Fibroblast of skin of right quadriceps (primary cell): ENCODE data around the gene ARIH2.
"Not testable (repeated sequence)": the region's sequence is repeated elsewhere in the genome, so short reads cannot be mapped to it uniquely, and the experiment has no call there.

Experiments
- DNase-seq: peaks from one replicate; pipeline ENCODE4 v3.0.0-alpha.2; 2013

The ARIH2 gene

GRCh38 chr3:49004352-49005302 is 86.0 kb downstream of the ARIH2 start:
- DNase-seq = no peak

DNA sequence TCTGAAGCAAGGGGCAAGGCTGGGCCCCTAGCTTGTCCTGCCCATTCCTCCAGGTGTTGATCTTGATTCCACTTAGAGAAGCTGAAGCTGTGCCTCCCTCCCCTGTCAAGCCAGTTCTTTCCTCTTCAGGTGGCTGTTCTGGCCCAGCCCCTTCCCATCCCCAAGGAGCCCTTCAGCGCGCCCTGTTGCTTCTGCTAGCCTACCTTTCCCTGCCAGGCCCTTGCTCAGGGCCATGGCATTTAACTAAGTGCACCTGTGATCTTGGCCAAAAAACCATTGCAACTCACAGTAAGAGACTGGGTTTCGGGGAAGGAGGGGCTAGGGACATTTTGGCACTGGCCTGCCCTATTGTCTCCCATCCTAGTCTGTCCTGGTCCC is 86.7 kb downstream of the ARIH2 start:
- no peak for DNase-seq

- DNase-seq = no peak
Measured at GRCh38 chr3:49005998-49006397, 87.4 kb downstream of the ARIH2 start.

GRCh38 chr3:49006408-49007067 is 87.9 kb downstream of the ARIH2 start:
- no peak for DNase-seq

DNA sequence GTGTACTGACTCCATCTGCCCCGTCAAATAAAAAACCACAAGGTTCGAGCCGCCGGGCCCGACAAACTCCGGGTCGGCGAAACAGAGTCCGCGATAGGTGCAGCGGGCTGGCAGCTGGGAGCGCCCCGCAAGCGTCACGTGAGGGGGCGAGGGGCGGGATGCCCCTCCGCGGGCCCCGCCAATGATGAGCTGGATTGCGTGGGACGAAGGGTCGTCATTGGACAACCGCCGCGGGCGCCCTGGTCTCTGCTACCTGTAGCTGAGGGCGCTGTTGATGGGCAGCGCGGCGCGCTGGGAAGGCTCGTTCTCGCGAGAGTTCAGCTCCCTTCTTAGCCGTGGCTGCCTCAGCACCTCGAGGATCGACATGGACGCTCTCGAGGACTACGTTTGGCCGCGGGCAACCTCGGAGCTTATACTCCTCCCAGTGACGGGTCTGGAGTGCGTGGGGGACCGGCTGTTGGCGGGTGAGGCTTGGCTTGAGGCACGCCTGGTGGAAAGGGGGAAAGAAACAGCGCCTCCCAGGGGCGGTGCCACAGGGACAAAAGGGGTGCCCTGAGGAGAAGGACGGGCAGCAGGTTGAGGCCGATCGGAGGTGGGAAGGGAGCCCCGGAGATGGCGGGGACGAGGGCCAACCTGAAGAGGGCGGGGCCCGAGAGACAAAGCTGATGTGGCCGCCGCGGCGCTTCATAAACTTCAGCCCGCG is 88.6 kb downstream of the ARIH2 start, which contains the start of gene WDR6:
WDR6 (plus strand) TSS at position 324 of the 703 bp plus-strand sequence; CDS start at position 365, 41 bp downstream.
- peak; percentile 98 for DNase-seq

DNA sequence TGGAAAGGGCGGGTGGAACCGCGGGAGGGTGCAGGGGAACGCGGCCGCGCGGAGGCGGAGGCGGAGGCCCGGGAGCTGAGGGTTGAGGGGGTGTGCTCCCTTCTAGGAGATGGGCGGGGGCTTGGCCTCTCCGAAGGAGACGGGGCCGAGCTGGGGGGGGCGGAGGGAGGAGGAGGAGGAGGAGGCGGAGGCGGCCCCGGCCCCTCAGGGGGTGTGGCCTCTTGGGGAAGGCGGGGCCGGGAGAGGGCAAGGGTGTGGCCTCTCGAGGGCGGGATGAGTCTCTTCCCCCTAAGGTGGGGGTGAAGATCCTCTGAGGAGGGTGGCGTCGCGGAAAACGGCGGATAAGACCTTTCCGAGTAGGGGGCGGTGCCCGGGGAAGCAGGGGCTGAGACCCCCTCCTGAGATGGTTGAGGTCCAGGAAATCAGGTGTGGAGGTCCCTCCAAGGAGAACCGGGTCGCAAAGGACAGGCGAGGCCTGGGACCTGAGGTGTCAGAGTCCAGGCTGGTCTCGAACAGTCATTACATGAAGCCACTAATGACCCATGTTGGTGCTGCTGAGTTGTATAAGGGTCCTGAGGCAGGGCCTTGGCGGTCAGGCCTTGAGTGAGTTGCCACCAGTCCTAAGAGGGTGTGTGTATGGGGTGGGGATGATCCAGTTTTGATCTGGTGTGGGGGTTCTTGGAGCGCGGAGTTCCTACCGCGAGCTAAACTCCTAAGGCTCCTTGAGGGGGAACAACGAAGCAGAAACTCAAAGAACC is 89.3 kb downstream of the ARIH2 start:
- peak; percentile 90 for DNase-seq

DNA sequence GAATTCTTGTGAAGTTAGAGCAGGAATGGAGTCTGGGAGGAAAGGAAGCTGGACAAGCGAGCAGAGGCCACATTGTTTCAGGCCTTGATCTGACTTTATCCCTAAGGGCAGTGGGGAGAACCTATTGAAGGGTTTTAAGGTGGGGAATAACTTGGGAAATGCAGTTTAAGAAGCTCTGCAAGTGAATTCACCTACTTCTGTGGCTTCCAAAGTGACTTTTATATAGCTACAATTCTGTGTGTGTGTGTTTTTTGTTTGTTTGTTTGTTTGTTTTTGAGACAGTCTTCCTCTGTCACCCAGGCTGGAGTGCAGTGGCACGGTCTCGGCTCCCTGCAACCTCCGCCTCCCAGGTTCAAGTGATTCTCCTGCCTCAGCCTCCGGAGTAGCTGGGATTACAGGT is 90.0 kb downstream of the ARIH2 start:
- not testable (repeated sequence) for DNase-seq

DNA sequence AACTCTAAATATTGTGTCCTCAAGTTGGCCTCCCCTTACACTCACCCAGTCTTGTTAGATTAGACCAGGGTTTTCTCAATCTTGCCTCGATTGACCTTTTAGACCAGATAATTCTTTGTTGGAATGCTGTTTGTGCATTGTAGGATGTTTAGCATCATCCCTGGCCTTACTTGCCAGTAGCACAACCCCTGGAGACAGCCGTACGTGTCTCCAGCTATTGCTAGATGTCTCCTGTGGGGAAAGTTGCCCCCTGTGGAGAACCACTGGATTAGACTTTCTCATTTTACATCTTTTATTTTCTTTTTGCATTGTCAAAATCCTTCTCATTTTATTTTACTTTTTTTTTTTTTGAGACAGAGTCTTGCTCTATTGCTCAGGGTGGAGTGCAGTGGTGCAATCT is 90.8 kb downstream of the ARIH2 start:
- DNase-seq = no peak

DNA sequence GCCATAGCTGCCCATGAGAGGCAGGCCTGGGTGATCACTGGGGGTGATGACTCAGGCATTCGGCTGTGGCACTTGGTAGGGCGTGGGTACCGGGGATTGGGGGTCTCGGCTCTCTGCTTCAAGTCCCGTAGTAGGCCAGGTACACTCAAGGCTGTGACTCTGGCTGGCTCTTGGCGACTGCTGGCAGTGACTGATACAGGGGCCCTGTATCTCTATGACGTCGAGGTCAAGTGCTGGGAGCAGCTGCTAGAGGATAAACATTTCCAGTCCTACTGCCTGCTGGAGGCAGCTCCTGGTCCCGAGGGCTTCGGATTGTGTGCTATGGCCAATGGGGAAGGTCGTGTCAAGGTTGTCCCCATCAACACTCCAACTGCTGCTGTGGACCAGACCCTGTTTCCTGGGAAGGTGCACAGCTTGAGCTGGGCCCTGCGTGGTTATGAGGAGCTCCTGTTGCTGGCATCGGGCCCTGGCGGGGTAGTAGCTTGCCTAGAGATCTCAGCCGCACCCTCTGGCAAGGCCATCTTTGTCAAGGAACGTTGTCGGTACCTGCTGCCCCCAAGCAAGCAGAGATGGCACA is 93.9 kb downstream of the ARIH2 start:
- no peak for DNase-seq

DNA sequence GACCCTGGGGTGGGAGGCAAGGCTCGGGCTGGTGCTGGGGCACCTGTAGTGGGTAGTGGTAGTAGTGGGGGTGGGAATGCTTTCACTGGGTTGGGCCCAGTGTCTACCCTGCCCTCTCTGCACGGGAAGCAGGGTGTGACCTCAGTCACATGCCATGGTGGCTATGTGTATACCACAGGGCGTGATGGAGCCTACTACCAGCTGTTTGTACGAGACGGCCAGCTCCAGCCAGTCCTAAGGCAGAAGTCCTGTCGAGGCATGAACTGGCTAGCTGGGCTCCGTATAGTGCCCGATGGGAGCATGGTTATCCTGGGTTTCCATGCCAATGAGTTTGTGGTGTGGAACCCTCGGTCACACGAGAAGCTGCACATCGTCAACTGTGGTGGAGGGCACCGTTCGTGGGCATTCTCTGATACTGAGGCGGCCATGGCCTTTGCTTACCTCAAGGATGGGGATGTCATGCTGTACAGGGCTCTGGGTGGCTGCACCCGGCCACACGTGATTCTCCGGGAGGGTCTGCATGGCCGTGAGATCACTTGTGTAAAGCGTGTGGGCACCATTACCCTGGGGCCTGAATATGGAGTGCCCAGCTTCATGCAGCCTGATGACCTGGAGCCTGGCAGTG is 94.6 kb downstream of the ARIH2 start:
- DNase-seq = no peak

DNA sequence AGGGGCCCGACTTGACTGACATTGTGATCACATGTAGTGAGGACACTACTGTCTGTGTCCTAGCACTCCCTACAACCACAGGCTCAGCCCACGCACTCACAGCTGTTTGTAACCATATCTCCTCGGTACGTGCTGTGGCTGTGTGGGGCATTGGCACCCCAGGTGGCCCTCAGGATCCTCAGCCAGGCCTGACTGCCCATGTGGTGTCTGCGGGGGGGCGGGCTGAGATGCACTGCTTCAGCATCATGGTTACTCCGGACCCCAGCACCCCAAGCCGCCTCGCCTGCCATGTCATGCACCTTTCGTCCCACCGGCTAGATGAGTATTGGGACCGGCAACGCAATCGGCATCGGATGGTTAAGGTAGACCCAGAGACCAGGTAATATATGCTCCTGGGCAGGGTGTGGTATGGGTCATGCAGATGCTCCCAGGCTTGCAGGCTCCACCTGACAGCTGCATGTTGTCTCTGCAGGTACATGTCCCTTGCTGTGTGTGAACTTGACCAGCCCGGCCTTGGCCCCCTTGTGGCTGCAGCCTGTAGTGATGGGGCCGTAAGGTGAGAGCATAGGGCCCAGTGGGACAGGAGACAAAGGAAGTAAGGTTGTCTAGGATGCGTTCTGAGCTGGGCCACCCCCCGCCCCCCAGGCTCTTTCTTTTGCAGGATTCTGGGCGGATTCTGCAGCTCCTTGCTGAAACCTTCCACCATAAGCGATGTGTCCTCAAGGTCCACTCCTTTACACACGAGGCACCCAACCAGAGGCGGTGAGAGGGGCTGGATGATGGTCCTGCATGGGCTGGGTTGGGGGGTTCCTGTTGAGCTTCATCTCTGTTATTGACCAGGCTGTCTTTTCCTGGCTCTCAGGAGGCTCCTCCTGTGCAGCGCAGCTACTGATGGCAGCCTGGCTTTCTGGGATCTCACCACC is 95.4 kb downstream of the ARIH2 start:
- DNase-seq = no peak

DNA sequence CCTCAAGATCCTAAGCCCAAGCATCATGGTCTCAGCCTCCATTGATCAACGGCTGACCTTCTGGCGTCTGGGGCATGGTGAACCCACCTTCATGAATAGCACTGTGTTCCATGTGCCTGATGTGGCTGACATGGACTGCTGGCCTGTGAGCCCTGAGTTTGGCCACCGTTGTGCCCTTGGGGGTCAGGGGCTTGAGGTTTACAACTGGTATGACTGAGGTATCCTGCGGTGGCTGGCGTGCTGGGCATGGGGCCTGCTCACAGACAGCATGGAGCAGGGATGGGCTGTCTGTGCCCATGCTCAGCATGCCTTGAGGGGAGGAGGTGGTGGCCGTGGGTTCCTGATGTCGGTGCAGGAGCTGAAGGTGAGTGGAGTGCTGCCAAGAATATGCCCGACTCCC is 96.4 kb downstream of the ARIH2 start:
- no peak for DNase-seq

DNA sequence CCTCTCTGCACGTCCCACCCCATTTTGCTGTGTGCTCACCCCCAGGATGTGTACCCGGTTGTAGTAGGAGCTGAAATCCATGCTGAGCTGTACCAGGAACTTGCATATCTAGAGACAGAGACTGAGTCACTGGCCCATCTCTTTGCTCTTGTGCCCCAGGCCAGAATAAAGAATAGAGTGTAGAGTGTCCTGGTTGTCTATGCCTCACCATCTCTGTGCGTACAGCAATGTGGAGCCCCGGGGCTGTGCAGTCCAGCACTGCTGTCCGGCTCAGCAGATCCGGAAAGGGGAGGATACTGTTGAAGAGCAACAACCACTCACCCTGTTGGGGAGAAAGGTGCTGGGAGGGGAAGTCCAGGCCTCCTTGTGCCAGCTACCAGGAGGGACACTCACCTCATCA is 97.1 kb downstream of the ARIH2 start:
- DNase-seq = no peak

DNA sequence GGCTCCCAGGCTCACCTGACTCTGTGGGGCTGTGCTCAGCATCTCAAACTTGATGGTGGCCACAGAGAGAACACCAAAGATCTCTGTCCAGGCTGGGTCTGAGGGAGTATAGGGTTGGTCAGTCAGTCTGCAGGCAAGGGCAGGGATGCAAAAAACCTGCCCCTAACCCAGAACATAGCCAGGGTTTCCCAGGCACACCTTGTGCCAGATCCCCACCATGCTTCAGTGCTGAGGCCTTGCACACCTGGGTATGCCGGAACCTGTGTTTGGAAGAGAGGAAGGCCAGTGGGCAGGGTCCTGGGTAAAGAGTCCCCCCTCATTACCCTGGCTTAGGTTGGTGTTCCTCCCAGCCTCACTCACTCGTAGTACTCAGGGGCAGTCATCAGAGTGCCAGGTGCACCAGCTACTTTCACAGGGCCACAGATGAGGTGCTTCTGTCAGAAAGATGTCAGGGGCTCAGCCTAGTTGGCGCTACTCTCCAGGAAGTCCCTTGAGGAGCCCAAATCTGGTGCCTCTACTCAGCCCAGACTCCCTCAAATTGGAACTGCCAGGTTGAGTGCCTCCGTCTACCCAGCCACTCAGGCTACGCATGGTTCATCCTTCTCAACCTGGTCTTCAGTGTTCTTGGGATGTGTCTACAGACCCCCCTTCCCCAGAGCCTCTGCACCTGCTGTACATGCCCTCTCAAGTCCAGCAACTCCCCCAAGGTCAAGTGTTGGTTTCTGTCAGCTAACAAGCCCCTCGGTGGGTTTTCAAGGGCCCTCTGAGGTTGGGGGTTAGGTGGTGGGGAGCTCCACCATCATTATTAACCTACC is 98.0 kb downstream of the ARIH2 start:
- DNase-seq = no peak

- no peak for DNase-seq
Measured at GRCh38 chr3:49017229-49017970, 98.8 kb downstream of the ARIH2 start.

DNA sequence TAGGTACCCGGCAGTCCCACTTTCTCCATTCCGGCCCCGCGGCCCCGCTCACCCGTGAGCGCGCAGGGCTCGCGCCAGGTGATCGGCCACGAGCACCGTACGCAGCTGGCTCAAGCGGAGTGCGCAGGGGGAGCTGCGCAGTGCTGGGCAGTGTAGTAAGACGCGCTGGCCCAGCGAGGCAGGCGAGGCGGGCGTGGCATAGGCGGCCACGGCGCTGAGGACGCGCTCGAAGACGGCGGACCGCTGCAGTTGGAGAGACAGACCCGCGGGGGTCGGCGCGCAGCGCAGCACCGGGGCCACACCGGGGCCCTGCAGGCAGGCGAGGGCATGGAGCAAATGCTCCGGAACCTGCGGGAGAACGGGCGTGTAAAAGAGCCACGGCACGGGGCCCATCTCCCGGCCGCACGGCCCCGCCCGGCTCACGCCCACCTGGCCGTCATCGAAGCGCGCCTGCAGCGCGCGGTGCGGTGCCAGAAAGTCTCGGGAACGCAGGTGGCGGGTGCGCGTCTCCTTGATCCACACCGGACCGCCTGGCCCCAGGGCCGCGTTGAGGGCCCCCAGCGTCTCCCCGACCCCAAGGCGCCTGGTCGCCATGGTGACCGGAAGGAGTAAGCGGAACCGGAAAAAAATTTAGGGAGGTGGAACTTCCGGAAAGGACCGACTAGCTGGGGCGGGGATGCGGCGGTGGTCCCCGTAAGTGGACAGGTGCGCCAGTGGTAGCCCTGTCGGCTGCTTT is 99.5 kb downstream of the ARIH2 start, which contains the start of gene DALRD3:
DALRD3 (minus strand) TSS at position 610 of the 736 bp plus-strand sequence; CDS start at position 594, 16 bp downstream.
- peak; percentile 50 for DNase-seq

GRCh38 chr3:49018707-49019006 is 100.0 kb downstream of the ARIH2 start:
- no peak for DNase-seq

DNA sequence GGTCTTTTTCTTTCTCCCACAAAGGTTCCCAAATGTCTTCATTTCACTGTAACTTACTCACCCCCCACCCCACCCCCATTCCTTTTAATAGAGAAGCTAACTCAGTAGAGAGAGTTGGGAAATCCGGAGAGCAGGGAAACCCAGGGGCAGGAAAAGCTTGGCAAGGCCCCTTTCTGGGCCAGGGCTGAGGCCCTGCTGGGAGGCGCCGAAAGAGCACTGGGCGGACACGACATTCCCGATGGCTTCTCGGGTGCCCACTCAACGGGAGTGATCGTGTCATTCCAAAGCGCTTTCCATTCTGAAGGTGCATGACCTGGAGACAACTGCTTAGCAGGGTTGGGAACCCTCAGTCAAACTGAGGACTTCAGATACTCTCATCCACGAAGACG is 101.3 kb downstream of the ARIH2 start:
- no peak for DNase-seq
